Left forelimb (tissue), 1 donor: Measurements from ENCODE around the gene CHMP6.
"Not testable (repeated sequence)": the region's sequence is repeated elsewhere in the genome, so short reads cannot be mapped to it uniquely, and the experiment has no call there.

ENCODE experiments used
- DNase-seq: peaks from one replicate; pipeline ENCODE4 v3.0.0-alpha.2; 2018; ENCODE audit warnings: low spot score

The CHMP6 gene

DNA sequence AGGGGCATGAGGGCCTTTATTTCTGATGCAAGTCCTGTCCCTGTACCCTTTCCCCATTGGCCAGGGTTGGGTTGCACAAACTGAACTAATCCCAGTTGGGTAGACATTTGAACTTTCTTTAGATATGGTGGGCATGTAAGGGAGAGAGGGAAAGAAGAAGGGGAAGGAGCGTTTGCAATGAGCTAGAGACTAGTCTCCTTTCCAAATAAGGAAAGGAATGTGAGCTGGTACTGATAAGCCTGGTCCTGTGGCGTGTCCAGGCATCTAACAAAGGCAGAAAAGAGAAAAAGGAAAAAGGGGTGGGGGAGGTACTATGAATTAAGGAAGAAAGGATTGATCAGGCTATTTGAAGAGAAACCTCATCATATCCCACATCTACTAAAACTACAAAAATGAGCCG is 20.3 kb downstream of the CHMP6 start:
- DNase-seq = no peak

DNA sequence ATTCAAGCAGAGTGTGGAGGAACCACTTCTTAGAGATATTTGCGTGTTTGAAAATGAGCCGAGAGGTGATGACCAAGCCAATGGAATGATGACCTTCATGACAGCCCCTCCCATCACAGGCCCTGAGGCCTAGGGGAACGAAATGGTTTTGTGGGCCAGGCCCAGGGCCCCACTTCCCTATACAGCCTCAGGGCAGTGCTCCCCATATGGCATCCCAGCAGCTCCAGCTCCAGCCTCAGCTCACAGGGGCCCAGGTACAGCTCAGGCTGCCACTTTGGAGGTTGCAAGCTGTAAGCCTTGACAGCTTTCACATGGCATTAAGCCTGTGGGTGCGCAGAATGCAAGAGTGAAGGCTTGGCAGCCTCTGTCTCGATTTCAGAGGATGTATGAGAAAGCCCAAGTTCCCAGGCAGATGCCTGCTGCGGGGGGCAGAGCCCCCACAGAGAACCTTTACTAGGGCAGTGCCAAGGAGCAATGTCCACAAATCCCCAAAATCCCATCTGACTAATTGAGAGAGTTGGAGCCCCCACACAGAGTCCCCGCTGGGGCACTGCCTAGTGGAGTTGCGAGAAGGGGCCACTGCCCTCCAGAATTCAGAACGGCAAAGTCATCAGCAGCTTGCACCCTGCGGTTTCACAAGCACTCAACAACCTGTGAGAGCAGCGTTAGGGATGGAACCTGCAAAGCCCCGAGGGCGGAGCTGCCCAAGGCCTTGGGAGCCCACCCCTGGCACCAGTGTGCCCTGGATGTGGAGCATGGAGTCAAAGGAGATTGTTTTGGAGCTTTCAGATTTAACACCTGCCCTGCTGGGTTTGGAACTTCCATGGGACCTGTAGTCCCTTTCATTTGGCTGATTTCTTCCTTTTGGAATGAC is 21.2 kb downstream of the CHMP6 start:
- no peak for DNase-seq

DNA sequence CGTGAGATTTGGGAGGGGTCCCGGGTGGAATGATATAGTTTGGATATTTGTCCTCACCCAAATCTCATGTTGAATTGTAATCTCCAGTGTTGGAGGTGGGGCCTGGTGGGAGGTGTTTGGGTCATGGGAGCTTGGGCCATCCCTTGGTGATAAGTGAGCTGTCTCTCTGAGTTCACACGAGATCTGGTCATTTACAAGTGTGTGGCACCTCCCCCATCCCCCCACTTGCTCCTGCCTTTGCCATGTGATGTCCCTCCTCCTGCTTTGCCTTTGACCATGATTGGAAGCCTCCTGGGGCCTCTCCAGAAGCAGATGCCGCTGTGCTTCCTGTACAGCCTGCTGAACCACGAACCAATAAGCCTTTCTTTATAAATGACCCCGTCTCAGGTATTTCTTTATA is 22.0 kb downstream of the CHMP6 start:
- no peak for DNase-seq

- no peak for DNase-seq
Observed at GRCh38 chr17:81015136-81015535, 23.5 kb downstream of the CHMP6 start.

DNA sequence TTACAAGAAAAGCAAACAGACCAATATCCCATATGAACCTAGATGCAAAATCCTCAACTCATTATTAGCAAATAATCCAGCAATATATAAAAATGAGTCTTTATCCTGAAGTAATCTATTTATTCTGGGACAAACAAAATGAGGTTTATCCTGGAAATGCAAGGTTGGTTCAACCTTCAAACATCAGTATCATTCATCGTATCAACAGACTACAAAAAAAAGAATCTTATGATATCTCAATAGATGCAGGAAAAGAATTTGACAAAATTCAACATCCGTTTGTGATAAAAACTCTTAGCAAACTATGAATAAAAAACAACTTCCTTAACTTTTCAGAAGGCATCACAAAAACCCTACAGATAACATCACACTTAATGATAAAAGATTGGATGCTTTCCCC is 24.9 kb downstream of the CHMP6 start:
- no peak for DNase-seq

DNA sequence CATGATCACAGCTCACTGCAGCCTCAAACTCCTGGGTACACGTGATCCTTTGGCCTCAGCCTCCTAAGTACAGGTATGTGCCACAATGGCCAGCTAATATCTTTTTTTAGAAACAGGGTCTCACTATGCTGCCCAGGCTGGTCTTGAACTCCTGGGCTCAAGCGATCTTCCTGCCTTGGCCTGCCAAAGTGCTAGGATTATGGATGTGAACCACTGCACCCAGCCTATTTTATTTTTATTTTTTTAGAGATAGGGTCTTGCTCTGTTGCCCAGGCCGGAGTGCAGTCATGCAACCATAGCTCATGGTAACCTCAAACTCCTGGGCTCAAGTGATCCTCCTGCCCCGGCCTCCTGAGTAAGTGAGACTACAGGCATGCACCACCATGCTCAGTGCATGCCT is 25.7 kb downstream of the CHMP6 start:
- not testable (repeated sequence) for DNase-seq

DNA sequence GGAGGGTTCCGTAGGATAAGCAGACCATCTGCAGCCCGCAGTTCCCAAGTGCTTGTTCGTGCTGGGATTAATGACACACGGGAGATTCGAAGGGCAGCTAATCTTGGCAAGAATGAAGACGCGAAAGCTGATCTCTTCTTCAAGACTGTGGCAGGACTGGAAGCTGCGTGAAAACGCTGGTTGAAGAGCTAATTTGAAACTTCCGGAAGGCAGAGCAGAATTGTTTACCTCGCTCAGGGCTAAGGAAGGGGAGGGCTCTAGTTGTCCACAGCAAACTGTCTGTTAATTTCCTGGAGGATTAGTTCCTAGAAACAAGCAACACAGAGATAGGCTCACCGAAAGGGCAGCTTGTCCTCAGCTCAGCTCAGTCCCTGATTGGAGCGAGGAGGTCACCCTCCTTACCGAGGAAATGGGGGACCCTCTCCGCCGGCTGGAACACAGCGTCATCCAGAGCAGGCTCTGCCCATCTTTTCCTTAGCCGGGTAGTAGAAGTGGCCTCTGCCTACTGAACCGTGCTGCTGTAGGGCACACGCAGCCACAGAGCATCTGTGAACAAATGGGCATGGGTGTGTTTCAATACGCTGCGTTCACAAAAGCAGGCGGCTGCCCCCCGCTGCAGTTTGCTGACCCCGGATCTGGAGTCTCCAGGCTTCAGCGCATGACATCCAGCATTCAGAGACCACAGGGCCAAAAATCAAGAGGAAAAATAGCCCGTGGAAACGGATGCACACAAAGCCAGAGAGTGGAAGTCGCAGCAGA is 26.6 kb downstream of the CHMP6 start:
- no peak for DNase-seq

DNA sequence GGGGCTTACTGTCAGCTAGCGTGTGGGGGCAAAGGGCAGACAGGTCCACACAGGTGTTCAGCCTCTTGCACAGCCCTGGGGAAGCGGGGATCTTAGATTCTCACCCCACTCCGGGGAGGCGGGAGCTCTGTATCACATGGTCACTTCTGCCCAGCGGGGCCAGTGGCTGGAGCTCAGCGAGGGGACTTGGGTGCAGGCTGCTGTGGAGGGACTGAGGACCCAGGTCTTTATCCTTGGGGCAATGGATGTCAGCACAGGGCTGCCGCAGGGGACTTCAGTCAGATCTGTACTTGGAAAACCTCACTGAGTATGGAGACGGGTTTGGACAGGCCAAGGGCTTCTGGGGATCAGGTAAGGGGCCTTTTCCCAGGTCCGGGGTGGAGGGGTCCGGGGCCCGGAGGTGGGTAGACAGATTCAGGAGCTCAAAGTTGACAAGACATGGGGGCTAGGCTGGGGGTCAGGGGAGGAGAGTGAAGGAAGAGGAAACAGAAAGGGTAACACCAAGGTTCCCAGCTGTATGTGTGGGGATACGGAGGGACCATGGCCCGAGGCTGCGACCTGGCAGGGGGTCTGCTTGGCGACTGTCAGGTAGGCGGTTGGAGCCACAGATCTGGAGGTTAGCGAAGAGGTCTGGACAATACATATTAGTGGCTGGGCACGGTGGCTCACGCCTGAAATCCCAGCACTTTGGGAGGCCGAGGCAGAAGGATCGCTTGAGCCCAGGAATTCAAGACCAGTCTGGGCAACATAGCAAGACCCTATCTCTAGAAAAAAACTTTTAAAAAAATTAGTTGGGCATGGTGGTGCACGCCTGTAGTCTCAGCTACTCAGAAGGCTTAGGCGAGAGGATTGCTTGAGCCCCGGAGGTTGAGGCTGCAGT is 28.2 kb downstream of the CHMP6 start:
- DNase-seq = no peak

GRCh38 chr17:81020443-81020766 is 28.8 kb downstream of the CHMP6 start:
- DNase-seq = no peak

DNA sequence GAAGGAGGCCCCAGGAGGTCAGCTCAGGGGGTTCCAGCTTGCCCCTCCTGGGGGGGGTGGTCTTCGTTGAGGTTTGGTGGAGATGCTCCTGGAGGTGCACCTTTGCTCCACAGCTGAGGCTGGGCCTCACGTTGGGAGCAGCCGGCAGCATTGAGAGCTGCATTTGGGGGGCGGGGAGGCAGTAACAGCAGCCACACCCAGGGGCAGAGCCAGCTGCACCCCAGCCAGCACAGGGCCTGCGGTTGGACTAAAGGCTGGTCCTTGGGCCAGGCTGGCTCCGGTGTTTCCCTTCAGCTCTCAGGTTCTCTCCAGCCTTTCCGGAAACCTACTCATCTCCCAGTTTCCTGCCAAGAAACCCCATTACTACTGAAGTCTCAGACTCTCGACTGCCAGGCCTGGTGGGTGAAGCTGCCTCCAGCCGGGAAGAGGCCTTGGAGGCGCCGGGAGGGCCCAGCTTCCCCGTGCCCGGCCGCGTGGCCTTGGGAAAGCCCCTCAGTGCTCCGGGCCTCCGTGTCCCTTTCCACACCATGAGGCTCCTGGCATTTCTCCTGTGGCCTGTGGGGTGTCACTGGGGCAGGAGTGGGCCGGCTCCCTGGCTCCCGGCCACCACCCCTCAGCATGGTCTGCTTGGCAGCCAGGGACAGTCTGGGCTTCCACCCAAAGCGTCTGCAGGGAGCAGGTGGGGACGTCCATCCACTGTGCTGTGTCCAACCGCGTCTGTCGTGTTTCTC is 29.3 kb downstream of the CHMP6 start:
- no peak for DNase-seq

DNA sequence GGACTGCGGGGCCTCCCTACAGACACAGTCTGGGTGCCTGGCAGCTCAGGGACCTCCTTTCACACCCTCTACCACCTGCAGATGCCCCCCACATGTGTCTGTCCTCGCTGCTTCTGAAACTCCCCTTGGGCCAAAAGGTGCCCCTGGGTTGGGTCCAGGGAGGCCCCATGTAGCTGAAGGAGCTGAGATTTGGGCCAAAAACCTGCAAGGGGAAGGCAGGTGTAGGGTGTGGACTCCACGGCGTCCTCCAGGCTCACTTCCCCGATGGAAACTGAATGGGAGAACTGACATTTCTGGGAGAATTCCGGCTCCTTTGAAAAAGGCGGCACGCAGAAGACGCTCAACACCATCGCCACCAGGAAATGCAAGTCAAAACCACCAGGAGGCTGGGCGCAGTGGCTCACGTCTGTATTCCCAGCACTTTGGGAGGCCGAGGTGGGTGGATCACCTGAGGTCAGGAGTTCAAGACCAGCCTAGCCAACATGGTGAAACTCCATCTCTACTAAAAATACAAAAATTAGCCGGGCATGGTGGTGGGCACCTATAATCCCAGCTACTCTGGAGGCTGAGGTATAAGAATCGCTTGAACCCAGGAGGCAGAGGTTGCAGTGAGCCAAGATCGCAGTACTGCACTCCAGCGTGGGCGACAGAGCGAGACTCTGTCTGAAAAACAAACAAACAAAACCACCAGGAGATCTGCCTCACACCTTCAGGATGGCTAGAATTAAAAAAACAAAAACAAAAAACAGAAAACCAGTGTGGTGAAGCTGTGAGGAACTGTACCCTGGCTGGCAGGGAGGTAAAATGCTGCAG is 30.1 kb downstream of the CHMP6 start:
- no peak for DNase-seq

GRCh38 chr17:81022344-81022676 is 30.7 kb downstream of the CHMP6 start:
- no peak for DNase-seq

DNA sequence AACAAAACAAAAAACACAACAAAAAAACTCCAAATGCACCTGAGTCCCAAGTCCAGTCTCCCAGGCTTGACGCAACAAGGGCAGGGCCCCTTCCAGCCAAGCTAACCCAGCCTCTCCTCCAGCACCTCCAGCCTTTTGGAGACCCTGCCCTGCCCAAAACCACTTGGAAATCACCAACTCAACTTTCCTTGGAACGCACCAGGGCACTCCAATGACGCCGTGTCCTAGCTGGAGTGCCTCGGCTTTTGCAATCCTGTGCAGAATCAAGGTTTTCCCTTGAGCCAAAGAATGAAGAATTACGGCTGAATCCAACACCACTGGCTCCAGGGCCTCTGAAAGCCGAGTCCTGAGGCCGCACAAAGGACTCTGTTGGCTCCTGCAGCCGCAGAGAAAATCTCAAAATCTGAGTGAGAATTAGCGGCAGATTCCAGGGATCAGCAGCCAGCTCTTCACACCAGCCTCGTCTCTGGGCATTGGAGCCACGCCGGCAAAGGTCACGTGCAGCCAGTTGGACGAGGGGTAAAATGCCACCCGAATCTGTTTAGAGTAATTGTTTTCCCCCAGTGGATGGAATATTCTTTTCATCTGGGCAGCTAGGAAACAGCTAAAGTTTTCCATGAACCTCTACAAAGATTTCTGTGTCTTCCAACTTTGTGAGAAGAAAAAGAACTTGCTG is 33.6 kb downstream of the CHMP6 start:
- DNase-seq = no peak

- DNase-seq = no peak
Observed at GRCh38 chr17:81025741-81026129, 34.1 kb downstream of the CHMP6 start.

GRCh38 chr17:81026266-81027036 is 34.8 kb downstream of the CHMP6 start:
- DNase-seq = no peak

GRCh38 chr17:81027038-81027437 is 35.4 kb downstream of the CHMP6 start:
- no peak for DNase-seq

GRCh38 chr17:81027591-81028505 is 36.2 kb downstream of the CHMP6 start:
- DNase-seq = no peak

DNA sequence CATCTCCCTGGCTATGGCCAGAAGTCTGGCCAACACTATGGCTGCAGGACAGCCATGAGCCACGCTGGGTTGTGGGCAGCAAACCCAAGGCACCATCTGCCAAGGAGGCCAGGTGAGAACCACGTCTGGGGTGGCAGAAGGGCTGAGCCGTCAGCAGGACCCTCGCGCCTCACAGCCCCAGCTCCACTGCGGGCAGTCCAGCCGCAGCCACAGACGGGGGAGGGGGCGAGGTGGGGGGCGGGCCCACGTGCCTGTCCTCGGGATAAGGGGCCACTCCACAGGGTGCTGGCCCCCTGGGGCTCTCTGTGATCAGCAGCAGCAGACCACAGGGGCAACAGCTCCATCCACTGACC is 36.8 kb downstream of the CHMP6 start:
- no peak for DNase-seq

DNA sequence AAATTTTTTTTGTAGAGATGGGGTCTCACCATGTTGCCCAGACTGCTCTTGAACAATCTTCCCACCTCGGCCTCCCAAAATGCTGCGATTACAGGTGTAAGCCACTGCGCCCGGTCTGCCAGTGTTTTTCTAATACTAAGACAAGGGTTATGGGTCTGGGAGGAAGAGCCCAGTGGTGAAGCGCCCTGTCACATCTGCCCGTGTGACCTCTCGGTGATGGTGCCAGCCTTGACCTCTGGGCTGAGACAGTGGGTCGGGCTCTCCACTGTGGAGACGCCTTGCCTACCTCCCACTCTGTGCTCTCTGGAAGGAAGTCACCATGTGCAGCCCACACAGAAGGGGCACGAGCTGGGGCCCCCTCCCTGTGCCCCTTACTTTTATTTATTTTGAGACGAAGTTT is 38.2 kb downstream of the CHMP6 start:
- DNase-seq = no peak
